H1 (cell line): ENCODE measurements around the gene POLDIP2. TPM values are rescaled to one million over a fixed set of nuclear protein-coding genes. Genes with fewer than 3 reads are reported as not detected.

Source experiments
- BCL11A ChIP-seq, 2 experiments: IDR thresholded peaks; one replicate each; pipeline ENCODE4 v1.6.1; 2011; ENCODE audit warnings: low read depth in 2 of 2, low read length in 2 of 2, mild to moderate bottlenecking in 2 of 2
- BRCA1 ChIP-seq: IDR thresholded peaks from 2 replicates; pipeline ENCODE4 v1.6.1; 2012; ENCODE audit warnings: low read depth, low read length, improper control_type of control experiment
- CBX5 ChIP-seq: fragments of 300-800, 300-1000 bp; sonication (generic); IDR thresholded peaks from 2 replicates; pipeline ENCODE4 v1.7.1; 2016; ENCODE audit warnings: antibody characterized with exemption, low read length, low read depth
- CEBPB ChIP-seq: IDR thresholded peaks from 2 replicates; pipeline ENCODE4 v1.6.1; 2012; ENCODE audit warnings: low read depth, low read length
- CREB1 ChIP-seq: IDR thresholded peaks from 2 replicates; pipeline ENCODE4 v1.6.1; 2012; ENCODE audit warnings: inconsistent platforms
- CTCF ChIP-seq, 3 experiments: IDR thresholded peaks; 1 replicate in 2 of 3; 2 replicates in 1 of 3; pipeline versions ENCODE4 v1.5.1 to v1.6.1; 2011; ENCODE audit warnings: low read length in 3 of 3, mild to moderate bottlenecking in 3 of 3, inconsistent platforms in 2 of 3, low read depth in 1 of 3, moderate library complexity in 1 of 3; ENCODE audit not compliant: insufficient read depth in 1 of 3; ENCODE audit errors: control extremely low read depth in 1 of 3
- EP300 ChIP-seq, 2 experiments: IDR thresholded peaks; 1 replicate in 1 of 2; 2 replicates in 1 of 2; pipeline ENCODE4 v1.6.1; 2011 to 2012; ENCODE audit warnings: low read depth in 2 of 2, low read length in 2 of 2, mild to moderate bottlenecking in 2 of 2, borderline replicate concordance in 1 of 2, inconsistent platforms in 1 of 2, moderate library complexity in 1 of 2
- EZH2 ChIP-seq: fragments of 200-600 bp; sonication (generic); IDR thresholded peaks from 2 replicates; pipeline ENCODE4 v1.7.1; 2012; ENCODE audit warnings: low read depth, mild to moderate bottlenecking, moderate library complexity, low read length, inconsistent platforms; ENCODE audit not compliant: severe bottlenecking
- HDAC2 ChIP-seq, 2 experiments: fragments of 300-600 bp in 1 of 2; sonication (generic) in 1 of 2; IDR thresholded peaks; 2 replicates each; pipeline ENCODE4 v1.6.1; 2011 to 2012; ENCODE audit warnings: low read depth in 2 of 2, low read length in 2 of 2, mild to moderate bottlenecking in 2 of 2, moderate library complexity in 2 of 2, borderline replicate concordance in 1 of 2, inconsistent platforms in 1 of 2
- HDAC6 ChIP-seq: IDR thresholded peaks from one replicate; pipeline ENCODE4 v1.7.1; 2012; ENCODE audit warnings: low read depth, mild to moderate bottlenecking, inconsistent platforms, low read length, moderate library complexity
- KDM4A ChIP-seq: IDR thresholded peaks from one replicate; pipeline ENCODE4 v1.7.1; 2012; ENCODE audit warnings: low read depth, mild to moderate bottlenecking, moderate library complexity, low read length, inconsistent platforms; ENCODE audit not compliant: severe bottlenecking
- KDM5A ChIP-seq: fragments of 200-600 bp; IDR thresholded peaks from 2 replicates; pipeline ENCODE4 v1.7.1; 2012; ENCODE audit warnings: mild to moderate bottlenecking, low read length, inconsistent platforms, mixed read lengths
- MAX ChIP-seq: IDR thresholded peaks from 2 replicates; pipeline ENCODE4 v1.6.1; 2012; ENCODE audit warnings: inconsistent platforms
- PHF8 ChIP-seq: fragments of 200-600 bp; sonication (generic); conservative IDR thresholded peaks from 2 replicates; pipeline ENCODE4 v1.7.1; 2012; ENCODE audit warnings: low read depth, mild to moderate bottlenecking, inconsistent platforms, low read length, moderate library complexity
- RBBP5 ChIP-seq: IDR thresholded peaks from 2 replicates; pipeline ENCODE4 v1.7.1; 2012; ENCODE audit warnings: low read depth, mild to moderate bottlenecking, inconsistent platforms, low read length, moderate library complexity, borderline replicate concordance
- RFX5 ChIP-seq: IDR thresholded peaks from 2 replicates; pipeline ENCODE4 v1.6.1; 2011; ENCODE audit warnings: low read depth, low read length, improper control_type of control experiment, borderline replicate concordance
- SP2 ChIP-seq: IDR thresholded peaks from 2 replicates; pipeline ENCODE4 v1.6.1; 2012; ENCODE audit warnings: mild to moderate bottlenecking, low read length, inconsistent platforms
- TAF1 ChIP-seq: IDR thresholded peaks from 2 replicates; pipeline ENCODE4 v1.6.1; 2011; ENCODE audit warnings: mild to moderate bottlenecking, low read depth, low read length
- TBP ChIP-seq: IDR thresholded peaks from 2 replicates; pipeline ENCODE4 v1.6.1; 2011; ENCODE audit warnings: low read depth, low read length, improper control_type of control experiment
- polyA plus RNA-seq, 7 experiments: library from polyadenylated mRNA; depleted of rRNA in 3 of 7; stranded (reverse) in 5 of 7; unstranded in 2 of 7; fragments of >200 nt in 5 of 7; fragments of 200-250 nt in 2 of 7; gene quantifications; 1 replicate in 5 of 7; 2 replicates in 1 of 7; 4 replicates in 1 of 7; pipeline versions ENCODE4 v1.2.1 to v1.2.3, GENCODE V29; 2011 to 2013; ENCODE audit warnings: missing spikeins in 2 of 7, mixed read lengths in 2 of 7
- total RNA-seq: library from RNA; stranded (reverse); fragmentation: NEBNext Ultra II Directional; extraction: Animal tissue kit (Norgen Biotek cat#: 25700); gene quantifications from 2 replicates; pipeline ENCODE4 v1.2.1, GENCODE V29; 2021
- TF ChIP-seq, protein P1 (sequence below): IDR thresholded peaks from 2 replicates; pipeline ENCODE4 v1.6.1; 2012; ENCODE audit warnings: inconsistent platforms

Gene POLDIP2
- total and polyA plus RNA-seq, 2 of the 8 experiments (the other 6 are each of a cell fraction or from before 2014, with no cell fraction given) = 74.0 to 76.1 TPM

DNA sequence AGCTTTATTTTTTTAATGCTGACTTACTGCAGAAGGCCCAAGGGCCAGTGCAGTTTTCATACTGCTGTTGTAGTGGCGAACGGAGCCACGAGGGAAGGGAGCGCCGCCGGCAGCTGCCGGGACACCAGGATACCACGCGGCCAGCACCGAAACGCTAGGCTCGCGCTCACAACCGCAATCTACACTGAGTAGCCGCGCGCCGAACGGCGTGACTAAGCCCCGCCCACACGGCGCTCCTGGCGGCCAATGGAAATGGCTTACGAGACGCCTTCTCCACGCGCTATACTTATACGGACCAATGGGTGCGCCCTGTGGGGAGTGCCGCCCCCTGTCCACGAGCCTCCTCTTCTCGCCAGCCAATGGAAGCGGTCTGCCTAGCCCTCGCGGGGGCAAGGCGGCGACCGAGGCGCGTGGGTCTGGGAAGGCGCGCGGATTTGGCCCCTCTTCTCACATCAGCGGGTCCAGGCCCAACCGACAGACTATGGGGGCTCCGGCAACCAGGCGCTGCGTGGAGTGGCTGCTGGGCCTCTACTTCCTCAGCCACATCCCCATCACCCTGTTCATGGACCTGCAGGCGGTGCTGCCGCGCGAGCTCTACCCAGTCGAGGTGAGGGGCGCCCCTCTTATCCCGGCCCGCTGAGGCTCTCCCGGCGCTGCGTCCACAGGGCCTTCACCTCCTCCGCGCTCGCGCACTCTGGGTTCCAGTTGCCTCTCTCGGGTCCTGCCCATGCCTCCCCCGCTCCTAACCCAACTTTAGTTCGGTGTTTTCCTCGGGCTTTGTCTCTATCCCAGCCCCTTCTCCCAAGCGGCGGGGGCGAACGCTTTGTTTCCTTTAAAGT is 38.3 kb downstream of the POLDIP2 start, which contains the start of gene TMEM97 (continued):
- peak; percentile 65; the same call in 1 of the 2 replicates for TF ChIP-seq RBBP5
- TF ChIP-seq TAF1 = peak; percentile 85
- no peak for TF ChIP-seq RFX5
- TF ChIP-seq BRCA1 = no peak
- peak; percentile 65 for TF ChIP-seq CREB1
- no peak for TF ChIP-seq CEBPB
- TF ChIP-seq HDAC2 (IDR thresholded peaks at IDR 0.05; ENCODE audit: borderline replicate concordance in 1 of 2, low read depth in 2 of 2, low read length in 2 of 2) = peak; percentile 0 to 86; a peak in 3 of 4 replicates
- peak; percentile 70; the same call in 1 of the 2 replicates for TF ChIP-seq TBP
- no peak for TF ChIP-seq BCL11A (IDR thresholded peaks at IDR 0.05; ENCODE audit: low read depth in 2 of 2, low read length in 2 of 2)
- no peak for TF ChIP-seq SP2
- TF ChIP-seq EZH2 = no peak
- no peak for TF ChIP-seq CBX5
- no peak for TF ChIP-seq KDM5A
- TF ChIP-seq CTCF (IDR thresholded peaks at IDR 0.05; ENCODE audit: control extremely low read depth in 1 of 3, insufficient read depth in 1 of 3, low read depth in 1 of 3, low read length in 3 of 3) = no peak
- TF ChIP-seq, protein P1, sequence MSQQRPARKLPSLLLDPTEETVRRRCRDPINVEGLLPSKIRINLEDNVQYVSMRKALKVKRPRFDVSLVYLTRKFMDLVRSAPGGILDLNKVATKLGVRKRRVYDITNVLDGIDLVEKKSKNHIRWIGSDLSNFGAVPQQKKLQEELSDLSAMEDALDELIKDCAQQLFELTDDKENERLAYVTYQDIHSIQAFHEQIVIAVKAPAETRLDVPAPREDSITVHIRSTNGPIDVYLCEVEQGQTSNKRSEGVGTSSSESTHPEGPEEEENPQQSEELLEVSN = peak; percentile 68
- peak; percentile 79 for TF ChIP-seq MAX
- TF ChIP-seq KDM4A = peak; percentile 89
- TF ChIP-seq HDAC6 = no peak
- TF ChIP-seq PHF8 = peak; percentile 62; the same call in 1 of the 2 replicates
- no peak for TF ChIP-seq EP300 (IDR thresholded peaks at IDR 0.05; ENCODE audit: borderline replicate concordance in 1 of 2, low read depth in 2 of 2, low read length in 2 of 2)
